Keratinocyte (primary cell): ENCODE measurements around the gene OSBPL10. TPM values are rescaled to one million over a fixed set of nuclear protein-coding genes. Genes with fewer than 3 reads are reported as not detected.
A peak's percentile ranks its signal among the peaks of the same experiment; 100 is the strongest.

ENCODE experiments used
- DNase-seq: peaks from one replicate; pipeline ENCODE4 v3.0.0-alpha.2; 2011; ENCODE audit warnings: low read depth, missing footprints, low spot score
- FAIRE-seq: peaks from 2 replicates; lab custom pipeline; 2011; peaks lifted over from hg19 to GRCh38; lab: Jason Lieb, UNC
- H2AFZ ChIP-seq: 2 replicates; pipeline ENCODE4 v1.6.0; 2012; ENCODE audit warnings: low read length, control low read depth, inconsistent platforms; ENCODE audit not compliant: control insufficient read depth
- H3K27ac ChIP-seq: 2 replicates; pipeline ENCODE4 v1.5.1; 2011; ENCODE audit warnings: low read length; ENCODE audit not compliant: control insufficient read depth, insufficient read depth
- H3K27me3 ChIP-seq: 3 replicates; pipeline ENCODE4 v1.6.0; 2011; ENCODE audit warnings: low read length; ENCODE audit not compliant: control insufficient read depth, insufficient read depth; ENCODE audit errors: extremely low read depth
- H3K36me3 ChIP-seq, 2 experiments: 2 replicates in 1 of 2; 3 replicates in 1 of 2; pipeline ENCODE4 v1.5.1; 2011; ENCODE audit warnings: low read length in 2 of 2, mild to moderate bottlenecking in 1 of 2; ENCODE audit not compliant: control insufficient read depth in 2 of 2, insufficient read depth in 2 of 2; ENCODE audit errors: extremely low read depth in 1 of 2
- H3K4me1 ChIP-seq: 3 replicates; pipeline ENCODE4 v1.5.1; 2011; ENCODE audit warnings: low read length; ENCODE audit not compliant: control insufficient read depth, insufficient read depth; ENCODE audit errors: extremely low read depth
- H3K4me2 ChIP-seq: 3 replicates; pipeline ENCODE4 v1.6.0; 2011; ENCODE audit warnings: low read depth, low read length; ENCODE audit not compliant: control insufficient read depth, insufficient read depth; ENCODE audit errors: extremely low read depth
- H3K4me3 ChIP-seq, 3 experiments: fragments of 200-600 bp in 1 of 3; sonication (generic) in 1 of 3; 2 replicates in 2 of 3; 3 replicates in 1 of 3; pipeline ENCODE4 v1.5.1; 2011 to 2016; ENCODE audit warnings: low read length in 3 of 3, mild to moderate bottlenecking in 3 of 3, control low read depth in 2 of 3, inconsistent platforms in 1 of 3, low read depth in 1 of 3, mixed read lengths in 1 of 3, mixed run types in 1 of 3, moderate library complexity in 1 of 3; ENCODE audit not compliant: control insufficient read depth in 2 of 3, insufficient read depth in 2 of 3; ENCODE audit errors: extremely low read depth in 1 of 3
- H3K79me2 ChIP-seq: 2 replicates; pipeline ENCODE4 v1.6.0; 2012; ENCODE audit warnings: low read length; ENCODE audit not compliant: control insufficient read depth, insufficient read depth
- H3K9ac ChIP-seq: 3 replicates; pipeline ENCODE4 v1.6.0; 2011; ENCODE audit warnings: low read length; ENCODE audit not compliant: control insufficient read depth, insufficient read depth; ENCODE audit errors: extremely low read depth
- H3K9me1 ChIP-seq: 3 replicates; pipeline ENCODE4 v1.6.0; 2011; ENCODE audit warnings: low read length; ENCODE audit not compliant: control insufficient read depth, insufficient read depth; ENCODE audit errors: extremely low read depth
- H3K9me3 ChIP-seq: 2 replicates; pipeline ENCODE4 v1.5.1; 2012; ENCODE audit warnings: low read depth, low read length; ENCODE audit not compliant: control insufficient read depth
- H4K20me1 ChIP-seq: 3 replicates; pipeline ENCODE4 v1.6.0; 2011; ENCODE audit warnings: low read length; ENCODE audit not compliant: control insufficient read depth, insufficient read depth; ENCODE audit errors: extremely low read depth
- EZH2 ChIP-seq: IDR thresholded peaks from one replicate; pipeline ENCODE4 v1.6.1; 2012; ENCODE audit warnings: inconsistent platforms, mild to moderate bottlenecking, low read length, moderate library complexity
- dilution Hi-C: fragments of 300-500 bp; cut with MboI; formaldehyde crosslinking; loops from one replicate; pipeline ENCODE4 v1.7.0; 2020; ENCODE audit warnings: low sequenced_read_pairs; ENCODE audit not compliant: extremely low pct_ligation_motif_present
- polyA plus RNA-seq, 5 experiments: library from polyadenylated mRNA; depleted of rRNA in 3 of 5; stranded (reverse) in 3 of 5; stranded (forward) in 1 of 5; unstranded in 1 of 5; fragments of >200 nt; gene quantifications; 1 replicate in 1 of 5; 2 replicates in 3 of 5; 3 replicates in 1 of 5; pipeline versions ENCODE4 v1.2.1 to v1.2.3, GENCODE V29; 2011 to 2012; ENCODE audit warnings: missing spikeins in 2 of 5, low read depth in 1 of 5, low replicate concordance in 1 of 5
- TF ChIP-seq, protein P1 (sequence below), 3 experiments: IDR thresholded peaks in 1 of 3; conservative IDR thresholded peaks in 1 of 3; optimal IDR thresholded peaks in 1 of 3; 2 replicates in 2 of 3; 3 replicates in 1 of 3; pipeline versions ENCODE3 to v1.5.1; 2011; ENCODE audit warnings: low read length in 3 of 3, mild to moderate bottlenecking in 3 of 3, moderate library complexity in 2 of 3, control low read depth in 1 of 3, inconsistent platforms in 1 of 3; ENCODE audit not compliant: insufficient read depth in 2 of 3; ENCODE audit errors: extremely low read depth in 1 of 3

OSBPL10 gene
- polyA plus RNA-seq, 1 donor (not counting 4 experiments of a cell fraction or from before 2014, with no cell fraction given) = 50.1 TPM

DNA sequence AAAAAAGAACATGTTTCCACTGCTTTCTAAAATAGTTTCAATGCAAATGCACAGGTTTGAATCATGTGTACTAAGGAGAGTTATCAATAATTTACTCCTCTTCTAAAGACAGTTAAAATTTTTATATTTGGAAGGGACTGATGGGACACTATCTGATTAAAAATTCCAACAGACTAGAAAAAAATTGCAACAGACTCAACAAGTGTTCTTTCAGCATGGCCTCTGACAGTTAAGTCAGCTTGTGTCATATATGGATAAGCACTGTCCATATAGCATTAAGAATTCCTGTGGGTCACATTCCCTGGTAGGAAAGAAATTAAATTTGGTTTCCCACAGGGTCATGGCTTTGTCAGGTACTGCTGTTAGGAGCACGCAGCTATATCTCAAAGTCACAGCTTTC, 96.8 kb downstream of the OSBPL10 start:
- Histone ChIP-seq H4K20me1 (no peaks in the 10 kb centered on the region), H3K4me3 (no peak overlapping the region), H3K9me3 (no peaks in the 10 kb centered on the region), H3K9ac (no peak overlapping the region), H3K9me1 (peaks cover 8% of the 10 kb centered on the region), H3K4me2 (no peak overlapping the region), H3K27me3 (no peaks in the 10 kb centered on the region), H2AFZ (no peak overlapping the region), H3K4me1 (peaks cover 62% of the 10 kb centered on the region), H3K36me3 (peaks cover 2 to 12% of the 10 kb centered on the region in 2 experiments), H3K79me2 (peaks cover 80% of the 10 kb centered on the region), H3K27ac (peak overlapping the region; percentile 10)
- dilution Hi-C loops = no loop called here
- TF ChIP-seq, protein P1, sequence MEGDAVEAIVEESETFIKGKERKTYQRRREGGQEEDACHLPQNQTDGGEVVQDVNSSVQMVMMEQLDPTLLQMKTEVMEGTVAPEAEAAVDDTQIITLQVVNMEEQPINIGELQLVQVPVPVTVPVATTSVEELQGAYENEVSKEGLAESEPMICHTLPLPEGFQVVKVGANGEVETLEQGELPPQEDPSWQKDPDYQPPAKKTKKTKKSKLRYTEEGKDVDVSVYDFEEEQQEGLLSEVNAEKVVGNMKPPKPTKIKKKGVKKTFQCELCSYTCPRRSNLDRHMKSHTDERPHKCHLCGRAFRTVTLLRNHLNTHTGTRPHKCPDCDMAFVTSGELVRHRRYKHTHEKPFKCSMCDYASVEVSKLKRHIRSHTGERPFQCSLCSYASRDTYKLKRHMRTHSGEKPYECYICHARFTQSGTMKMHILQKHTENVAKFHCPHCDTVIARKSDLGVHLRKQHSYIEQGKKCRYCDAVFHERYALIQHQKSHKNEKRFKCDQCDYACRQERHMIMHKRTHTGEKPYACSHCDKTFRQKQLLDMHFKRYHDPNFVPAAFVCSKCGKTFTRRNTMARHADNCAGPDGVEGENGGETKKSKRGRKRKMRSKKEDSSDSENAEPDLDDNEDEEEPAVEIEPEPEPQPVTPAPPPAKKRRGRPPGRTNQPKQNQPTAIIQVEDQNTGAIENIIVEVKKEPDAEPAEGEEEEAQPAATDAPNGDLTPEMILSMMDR (optimal IDR thresholded peaks at IDR 0.05 in 1 of 3, IDR thresholded peaks at IDR 0.05 in 1 of 3, conservative IDR thresholded peaks at IDR 0.05 in 1 of 3; ENCODE audit: extremely low read depth in 1 of 3, insufficient read depth in 2 of 3, low read length in 3 of 3) = no peak
- TF ChIP-seq EZH2 = no peak
- DNase-seq (no peak), FAIRE-seq (no peak)

- Histone ChIP-seq H3K4me1 (peaks cover 58% of the 10 kb centered on the region), H3K4me2 (peak overlapping the region; percentile 72), H3K9me1 (peaks cover 8% of the 10 kb centered on the region), H4K20me1 (no peaks in the 10 kb centered on the region), H3K4me3 (no peak overlapping the region), H3K27ac (peak overlapping the region; percentile 90), H3K9ac (peak overlapping the region; percentile 72), H3K36me3 (peaks cover 2 to 16% of the 10 kb centered on the region in 2 experiments), H2AFZ (no peak overlapping the region), H3K27me3 (no peaks in the 10 kb centered on the region), H3K9me3 (no peaks in the 10 kb centered on the region), H3K79me2 (peaks cover 80% of the 10 kb centered on the region)
- DNase-seq (no peak), FAIRE-seq (peak; percentile 94)
- dilution Hi-C loops = no loop called here
- TF ChIP-seq EZH2 = no peak
- TF ChIP-seq, protein P1 (optimal IDR thresholded peaks at IDR 0.05 in 1 of 3, IDR thresholded peaks at IDR 0.05 in 1 of 3, conservative IDR thresholded peaks at IDR 0.05 in 1 of 3; ENCODE audit: extremely low read depth in 1 of 3, insufficient read depth in 2 of 3, low read length in 3 of 3) = no peak
Measured at GRCh38 chr3:31882895-31883294, 98.2 kb downstream of the OSBPL10 start.
